CD4-positive, alpha-beta T cell treated with Interleukin-12 subunit alpha and Interleukin-12 subunit beta, for 1 hour (primary cell): ENCODE data around the gene TNFSF8.

Experiments
- DNase-seq: peaks from one replicate; pipeline ENCODE4 v3.0.0-alpha.2; 2020

TNFSF8 gene, protein sequence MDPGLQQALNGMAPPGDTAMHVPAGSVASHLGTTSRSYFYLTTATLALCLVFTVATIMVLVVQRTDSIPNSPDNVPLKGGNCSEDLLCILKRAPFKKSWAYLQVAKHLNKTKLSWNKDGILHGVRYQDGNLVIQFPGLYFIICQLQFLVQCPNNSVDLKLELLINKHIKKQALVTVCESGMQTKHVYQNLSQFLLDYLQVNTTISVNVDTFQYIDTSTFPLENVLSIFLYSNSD

DNA sequence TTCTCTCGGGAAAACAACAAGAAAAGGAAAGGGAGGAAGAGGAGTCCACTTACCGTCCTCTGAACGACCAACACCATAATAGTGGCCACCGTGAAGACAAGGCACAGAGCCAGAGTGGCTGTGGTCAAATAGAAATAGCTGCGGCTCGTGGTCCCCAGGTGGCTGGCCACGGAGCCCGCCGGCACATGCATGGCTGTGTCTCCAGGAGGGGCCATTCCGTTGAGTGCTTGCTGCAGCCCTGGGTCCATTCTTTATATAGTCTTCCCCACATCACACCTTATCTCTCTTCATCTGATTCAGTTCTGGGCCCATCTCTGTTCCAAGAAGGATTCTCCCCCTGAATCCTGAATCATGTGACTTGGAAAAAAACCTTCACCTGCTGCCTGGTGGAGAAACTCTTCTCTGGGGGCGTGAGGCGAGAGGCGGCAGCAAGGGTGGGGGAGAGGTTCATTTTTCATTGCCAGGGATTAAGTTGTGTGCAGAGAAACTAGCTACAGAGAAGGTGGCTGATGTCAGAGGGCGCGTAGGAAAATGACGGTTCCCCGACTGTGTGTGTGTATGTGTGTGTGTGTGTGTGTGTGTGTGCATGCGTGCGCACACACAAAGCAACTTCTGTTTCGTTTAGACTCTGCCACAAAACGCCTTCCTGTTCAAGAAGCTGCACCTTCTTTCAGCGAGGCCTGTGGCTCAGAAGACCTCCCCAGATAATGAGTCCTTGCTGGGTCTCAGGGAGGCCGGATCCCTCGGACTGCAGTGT, at the start of gene TNFSF8:
TSS of gene TNFSF8 (minus strand) at position 536 of the 757 bp plus-strand sequence. CDS start at position 248, 288 bp downstream.
- DNase-seq: peak; percentile 87

DNA sequence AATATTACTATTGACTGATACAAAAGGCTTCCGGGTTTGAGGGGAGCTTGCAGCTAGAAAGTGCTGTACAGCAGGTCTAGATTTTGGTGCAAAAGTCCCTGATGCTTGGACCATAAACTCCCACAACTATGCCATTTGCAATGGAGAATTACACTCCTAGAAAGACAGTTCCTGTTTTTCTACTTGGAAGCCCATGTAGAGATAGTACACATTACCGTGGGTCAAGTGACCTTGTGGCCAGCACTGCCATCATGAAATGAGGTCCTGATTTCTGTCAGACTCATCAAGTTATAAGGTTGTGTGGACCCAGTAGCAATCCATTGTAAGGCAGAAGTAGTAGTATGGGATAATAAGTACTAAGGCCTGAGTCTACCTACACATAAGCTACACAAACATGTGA, 42.8 kb upstream of the TNFSF8 start:
- DNase-seq: no peak

DNA sequence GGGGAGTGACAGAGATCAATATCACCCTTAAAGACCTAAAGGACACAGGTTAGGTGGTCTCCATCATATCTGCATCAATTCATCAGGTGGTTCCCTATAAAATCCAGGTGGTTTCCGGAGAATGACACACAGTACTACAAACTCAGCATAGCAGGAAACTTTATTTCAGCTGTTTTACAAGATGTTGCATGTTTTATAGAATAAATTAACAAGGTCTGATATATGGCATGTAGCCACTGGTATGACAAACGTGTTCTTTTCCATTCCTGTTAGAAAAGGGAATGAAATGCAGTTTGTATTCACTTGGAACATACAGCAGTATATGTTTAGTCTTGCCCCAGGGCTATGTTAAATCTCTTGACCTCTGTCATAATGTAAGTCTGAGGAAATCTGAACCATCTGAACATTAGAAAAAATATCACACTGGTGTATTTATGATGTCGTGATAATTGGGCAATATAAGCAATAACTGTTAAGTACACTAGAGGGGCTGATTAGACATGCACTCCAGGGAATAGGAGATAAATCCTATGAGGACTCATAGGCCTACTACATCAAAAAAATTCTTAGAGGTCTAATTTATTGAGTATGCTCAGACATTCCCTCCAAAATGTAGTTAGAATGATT, 42.2 kb upstream of the TNFSF8 start:
- no peak for DNase-seq

DNA sequence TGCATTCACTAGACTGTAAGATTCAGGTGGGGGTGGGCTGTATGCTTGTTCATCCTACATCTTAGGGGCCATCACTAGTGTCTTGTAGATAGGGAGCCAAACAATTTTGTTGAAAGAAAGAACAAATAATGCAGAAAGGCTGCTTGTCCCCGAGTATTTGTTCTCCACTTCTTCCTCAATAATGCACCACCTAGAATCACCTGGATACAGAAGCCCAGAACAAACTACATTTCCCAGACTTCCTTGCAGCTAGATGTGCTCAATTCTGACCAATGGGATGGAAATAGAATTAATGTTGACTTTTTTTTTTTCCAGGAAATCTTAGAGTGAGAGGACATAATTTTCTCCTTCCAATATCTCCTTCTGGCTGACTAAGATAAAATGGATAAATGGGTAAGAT, 38.9 kb upstream of the TNFSF8 start:
- no peak for DNase-seq

DNA sequence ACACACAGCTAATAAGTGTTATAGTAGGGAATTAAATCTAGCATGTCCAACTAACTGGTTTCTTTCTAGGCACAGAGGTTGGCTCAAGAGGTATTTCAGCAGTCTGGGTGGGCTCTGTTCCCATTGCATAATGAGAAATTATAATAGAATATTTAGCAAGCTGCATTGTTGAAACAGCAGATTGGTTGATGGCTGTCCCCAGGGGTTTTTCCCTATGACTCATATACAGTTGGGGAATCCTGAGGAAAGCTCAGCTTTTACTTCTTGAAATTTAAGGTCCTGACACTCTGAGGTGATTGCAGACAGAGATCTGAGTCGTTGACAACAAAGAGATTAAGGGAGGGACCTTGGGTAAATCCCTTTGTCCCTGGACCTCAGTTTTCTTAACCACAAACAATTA, 38.3 kb upstream of the TNFSF8 start:
- DNase-seq: peak; percentile 22

DNA sequence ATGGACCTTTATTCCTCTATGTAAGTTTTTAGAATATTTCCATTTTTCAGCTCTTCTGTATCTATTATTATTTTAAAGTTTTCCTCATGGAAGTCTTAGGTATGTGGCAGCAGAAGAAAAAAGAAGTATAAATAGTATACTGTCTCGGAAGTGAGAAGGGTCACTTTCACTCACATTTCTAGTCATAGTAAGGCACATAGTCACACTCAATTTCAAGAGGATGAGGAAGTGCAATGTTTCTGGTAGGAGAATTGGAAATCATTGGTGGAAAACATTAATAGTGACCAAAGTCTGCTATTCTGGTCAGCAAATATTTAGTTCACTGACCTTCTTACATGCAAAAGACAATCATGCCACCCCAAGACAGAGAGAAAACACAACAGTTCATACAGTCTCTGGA, 35.2 kb upstream of the TNFSF8 start:
- no peak for DNase-seq

DNA sequence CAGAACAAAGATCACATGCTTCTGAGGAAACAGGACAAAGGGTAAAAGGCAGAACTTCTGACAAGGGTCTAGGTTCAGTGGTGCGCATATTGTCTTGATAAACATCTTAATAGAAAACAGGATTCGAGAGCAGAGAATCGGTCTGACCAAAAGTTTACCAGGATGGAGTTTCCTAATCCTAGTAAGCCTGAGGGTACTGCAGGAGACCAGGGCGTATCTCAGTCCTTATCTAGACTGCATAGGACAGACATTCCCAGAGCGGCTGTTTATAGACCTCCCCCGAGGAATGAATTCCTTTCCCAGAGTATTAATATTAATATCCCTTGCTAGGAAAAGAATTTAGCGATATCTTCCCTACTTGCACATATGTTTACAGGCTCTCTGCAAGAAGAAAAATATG, 32.4 kb upstream of the TNFSF8 start:
- DNase-seq: no peak

DNA sequence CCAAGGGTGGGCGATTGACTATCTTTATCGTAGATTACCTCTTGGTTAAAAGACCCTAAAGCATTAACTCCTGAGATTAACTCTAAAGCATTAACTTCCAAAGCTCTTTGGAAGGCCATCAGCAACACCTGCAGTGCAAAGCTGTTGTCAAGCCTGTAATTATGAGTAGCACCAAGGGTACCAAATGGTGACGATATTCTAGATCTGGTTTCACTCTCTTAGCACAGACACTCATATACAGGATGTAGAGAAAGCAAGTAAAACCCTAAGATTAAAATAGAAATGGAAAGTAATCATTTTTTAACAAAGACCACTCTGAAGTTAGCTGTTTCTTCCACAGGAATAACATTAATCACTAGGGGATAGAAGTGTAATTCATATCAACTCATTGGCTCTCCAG, 29.9 kb upstream of the TNFSF8 start:
- DNase-seq: no peak

DNA sequence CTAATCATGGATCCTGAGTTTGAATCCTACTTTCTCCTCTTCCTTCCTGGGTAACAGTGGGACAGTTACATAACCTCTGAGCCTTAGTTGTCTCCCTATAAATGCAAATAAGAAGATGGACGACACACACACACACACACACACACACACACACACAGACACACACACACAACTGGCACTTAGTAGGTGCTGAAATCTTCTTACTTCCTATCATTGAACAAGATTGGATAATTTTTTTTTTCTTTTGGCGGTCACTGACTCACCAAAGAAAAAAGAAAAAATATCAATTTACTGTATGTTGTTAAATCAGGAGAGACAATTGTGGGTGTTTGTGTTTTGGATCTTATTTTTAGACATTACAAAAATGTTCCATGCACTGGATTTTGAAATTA, 28.4 kb upstream of the TNFSF8 start:
- no peak for DNase-seq

DNA sequence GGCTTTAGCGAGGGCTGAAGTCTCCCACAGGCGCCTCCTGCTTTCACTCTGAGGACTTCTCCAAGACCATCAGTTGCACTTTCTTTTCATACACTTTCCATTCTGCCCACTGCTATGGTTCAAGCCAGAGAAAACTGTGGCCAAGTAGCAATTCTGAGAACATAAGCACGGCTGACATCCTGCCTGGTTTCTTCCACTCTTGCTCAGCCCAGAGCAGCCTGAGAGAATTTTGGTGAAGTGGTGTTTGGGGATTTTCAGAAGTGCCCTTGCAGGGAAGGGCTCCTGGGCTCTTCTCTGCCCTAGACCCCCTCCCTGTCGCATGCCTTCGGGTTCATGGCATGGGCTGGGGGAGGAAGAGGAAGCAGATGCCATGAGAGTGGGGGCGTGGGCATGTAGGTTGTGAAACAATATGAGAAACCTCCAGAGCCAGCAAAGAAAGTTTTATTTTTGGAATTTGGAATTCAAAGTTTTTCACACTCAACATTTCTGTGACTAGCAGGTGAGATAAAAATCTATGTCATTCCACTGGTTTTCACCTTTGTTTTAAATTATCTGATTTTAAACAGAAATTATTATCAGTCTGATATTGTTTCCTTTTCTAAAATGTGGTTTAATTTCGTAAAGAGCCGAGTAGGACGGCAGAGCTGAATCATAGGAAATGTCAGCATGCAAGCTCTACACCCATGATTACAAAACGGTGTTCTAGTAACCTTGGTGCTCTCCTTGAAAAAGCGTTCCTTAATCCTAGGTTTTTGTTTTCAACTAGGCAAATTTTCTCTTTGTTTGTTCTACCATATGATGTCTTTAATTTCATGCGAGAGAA, 27.8 kb upstream of the TNFSF8 start:
- DNase-seq: peak; percentile 22

DNA sequence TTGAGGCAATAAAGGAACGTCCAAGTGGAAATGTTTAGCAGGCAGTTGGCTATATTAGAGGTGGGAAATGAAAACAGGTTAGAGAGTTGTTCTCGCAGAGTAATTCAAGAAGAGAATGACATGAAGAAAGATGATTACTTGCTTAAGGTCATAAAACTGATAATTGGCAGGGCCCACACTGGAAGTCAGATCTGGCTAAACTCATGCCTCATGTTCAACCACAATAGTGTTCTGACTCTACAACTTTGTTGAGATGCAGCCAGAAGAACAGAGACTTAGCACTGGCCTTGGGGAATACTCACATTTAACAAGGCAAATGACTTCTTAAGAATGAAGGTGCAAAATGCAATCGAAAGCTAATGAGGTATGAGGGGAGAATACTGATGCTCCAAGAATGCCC, 27.2 kb upstream of the TNFSF8 start:
- DNase-seq: no peak

DNA sequence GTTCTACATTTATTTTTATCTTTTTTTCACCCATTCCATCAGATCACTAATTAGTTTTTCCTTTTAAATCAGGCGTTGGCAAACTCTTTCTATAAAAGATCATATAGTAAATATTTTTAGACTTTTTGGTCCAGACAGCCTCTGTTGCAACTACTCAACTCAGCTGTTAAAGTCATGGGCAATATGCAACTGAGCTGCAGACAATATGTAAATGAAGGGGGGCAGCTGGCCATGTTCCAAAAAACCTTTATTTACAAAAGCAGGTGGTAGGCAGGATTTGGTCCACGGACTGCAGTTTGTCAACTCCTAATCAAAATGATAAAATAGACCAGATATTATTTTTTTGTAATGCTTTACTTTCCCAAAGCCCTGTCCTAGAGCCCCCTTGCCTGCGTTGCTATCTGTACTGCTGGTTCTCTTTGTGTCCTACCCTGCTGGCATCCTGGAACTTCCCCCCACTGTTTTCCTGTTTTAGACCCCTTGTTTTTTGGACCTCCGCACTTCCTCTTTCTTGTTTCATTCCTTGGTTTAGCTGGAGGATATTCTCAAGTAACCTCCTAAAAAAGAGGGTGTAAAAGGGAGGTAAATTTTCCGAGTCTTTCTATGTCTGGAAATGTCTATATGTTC, 24.7 kb upstream of the TNFSF8 start:
- DNase-seq: no peak

DNA sequence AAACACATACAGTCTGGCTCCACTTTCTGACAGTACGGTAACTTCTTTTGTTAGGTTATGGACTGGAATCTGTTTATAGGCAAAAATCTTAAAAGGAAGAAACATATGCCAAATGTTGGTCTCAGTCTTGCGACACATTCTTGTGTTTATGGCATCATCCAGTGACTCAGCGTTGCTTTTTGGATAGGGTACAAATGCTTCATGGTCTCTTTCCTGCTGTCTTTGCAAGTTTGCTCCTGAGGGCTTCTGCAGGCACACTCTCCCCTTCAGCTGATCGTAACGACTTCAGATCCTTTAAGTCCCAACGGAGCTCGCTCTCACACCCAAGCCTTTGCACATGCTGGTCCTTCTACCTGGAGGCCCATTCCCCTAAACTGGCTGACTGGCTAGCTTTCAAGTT, 23.6 kb upstream of the TNFSF8 start:
- DNase-seq: no peak

DNA sequence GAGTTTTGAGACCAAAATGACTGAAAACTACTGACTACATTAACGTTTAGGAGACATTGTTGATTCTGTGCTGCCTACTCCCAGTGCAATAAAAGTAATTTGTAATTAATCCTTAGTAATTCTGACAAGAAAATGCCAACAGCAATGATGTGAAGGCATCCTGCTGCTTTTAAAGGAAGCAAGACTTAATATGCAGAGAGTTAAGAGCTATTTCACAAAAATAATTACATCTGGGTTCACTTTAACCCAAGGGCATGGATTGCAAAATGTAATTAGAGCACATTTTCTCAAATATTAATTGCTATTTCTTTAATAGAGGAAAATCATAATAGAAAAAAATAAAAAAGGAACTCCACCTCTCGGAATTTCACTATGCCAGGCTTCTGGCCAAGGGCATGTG, 22.7 kb upstream of the TNFSF8 start:
- DNase-seq: no peak

DNA sequence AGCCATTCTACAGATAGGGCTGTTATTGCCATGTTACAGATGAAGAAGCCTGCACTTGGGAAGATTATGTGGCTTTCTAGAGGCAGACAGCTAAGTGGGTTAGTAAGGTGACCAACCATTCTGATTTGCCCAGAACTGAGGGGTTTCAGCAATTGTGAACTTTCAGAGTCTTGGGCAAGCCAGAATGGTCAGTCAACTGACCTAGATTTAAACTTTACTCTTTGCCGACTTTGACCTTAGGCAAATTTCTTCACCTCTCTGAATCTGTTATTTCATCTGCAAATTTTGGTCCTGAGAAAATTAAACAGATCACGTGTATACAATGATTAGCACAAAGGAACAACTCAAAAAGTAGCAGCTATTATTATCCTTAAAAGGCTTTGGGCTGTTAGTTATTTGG, 20.4 kb upstream of the TNFSF8 start:
- no peak for DNase-seq

DNA sequence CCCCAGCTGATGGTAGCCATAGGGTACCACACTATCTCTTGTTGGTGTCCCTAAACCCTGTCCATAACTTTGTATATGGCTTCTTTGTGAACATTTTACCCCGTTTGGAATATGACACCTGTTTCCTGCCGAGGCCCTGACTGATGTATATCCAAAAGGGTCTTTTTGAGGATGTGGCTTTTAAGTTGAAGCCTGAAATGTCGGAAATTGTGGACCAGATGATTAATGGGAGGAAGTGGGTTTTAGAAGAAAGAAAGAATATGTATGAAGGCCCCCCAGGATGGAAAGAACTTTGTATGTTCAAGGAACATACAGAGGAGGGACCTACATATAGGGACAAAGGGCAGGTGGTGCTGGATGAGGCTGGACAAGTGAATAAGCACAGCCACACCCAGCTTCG, 16.7 kb upstream of the TNFSF8 start:
- DNase-seq: no peak

DNA sequence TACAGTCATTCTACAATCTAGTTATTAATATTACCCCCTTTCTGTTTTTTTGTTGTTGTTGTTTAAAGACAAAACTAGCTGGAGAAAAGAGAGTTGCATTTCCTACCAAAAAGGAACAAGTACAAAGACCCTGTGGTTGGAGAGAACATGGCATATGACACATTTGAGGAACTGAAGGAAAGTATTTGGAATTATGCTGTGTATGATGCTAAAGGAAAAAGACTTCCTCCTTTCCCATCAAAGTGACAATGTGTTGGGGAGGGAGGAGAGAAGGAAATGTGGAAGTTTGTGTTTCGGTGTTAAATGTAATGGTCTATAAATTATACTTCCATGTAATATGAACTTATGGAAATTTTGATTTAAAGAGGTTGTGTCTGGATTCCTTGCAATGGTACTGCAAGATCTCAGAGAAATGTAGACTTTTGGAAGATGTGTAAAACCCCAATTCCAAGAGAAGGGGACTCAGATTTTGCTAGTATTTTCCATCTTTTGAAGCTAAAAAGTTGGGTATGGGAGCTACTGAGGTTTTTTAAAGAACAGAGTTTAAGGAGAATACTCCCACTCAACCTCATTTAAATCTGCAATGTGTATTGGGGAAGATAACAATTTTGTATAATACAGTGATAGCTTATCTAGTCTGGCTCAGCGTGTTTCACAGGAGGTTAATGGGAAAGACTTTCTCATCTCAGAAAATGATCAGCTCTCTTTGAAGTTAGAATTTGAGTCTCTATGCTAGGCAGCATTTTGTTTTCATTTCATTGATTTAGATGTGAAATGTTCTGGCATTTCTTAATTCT, 15.4 kb upstream of the TNFSF8 start:
- no peak for DNase-seq

DNA sequence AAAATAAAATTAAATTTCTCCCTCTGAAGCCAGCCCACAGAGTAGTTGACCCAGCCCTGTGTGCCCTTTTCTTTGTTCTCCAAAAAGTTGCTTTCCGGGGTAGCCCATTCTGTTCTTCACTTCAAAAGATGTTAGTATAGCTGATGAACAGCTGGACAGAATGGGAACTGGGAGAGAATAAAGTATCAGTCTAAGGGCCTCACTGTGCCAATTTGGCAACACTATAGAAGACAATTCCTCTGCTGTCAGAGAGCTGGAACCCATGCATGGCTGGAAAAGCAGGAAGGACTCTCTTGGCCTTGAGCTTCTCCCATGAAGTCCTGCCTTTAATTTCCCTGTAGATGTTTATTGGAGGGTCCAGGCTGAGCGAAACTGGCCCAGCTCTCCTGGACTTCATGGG, 11.0 kb upstream of the TNFSF8 start:
- DNase-seq: no peak

DNA sequence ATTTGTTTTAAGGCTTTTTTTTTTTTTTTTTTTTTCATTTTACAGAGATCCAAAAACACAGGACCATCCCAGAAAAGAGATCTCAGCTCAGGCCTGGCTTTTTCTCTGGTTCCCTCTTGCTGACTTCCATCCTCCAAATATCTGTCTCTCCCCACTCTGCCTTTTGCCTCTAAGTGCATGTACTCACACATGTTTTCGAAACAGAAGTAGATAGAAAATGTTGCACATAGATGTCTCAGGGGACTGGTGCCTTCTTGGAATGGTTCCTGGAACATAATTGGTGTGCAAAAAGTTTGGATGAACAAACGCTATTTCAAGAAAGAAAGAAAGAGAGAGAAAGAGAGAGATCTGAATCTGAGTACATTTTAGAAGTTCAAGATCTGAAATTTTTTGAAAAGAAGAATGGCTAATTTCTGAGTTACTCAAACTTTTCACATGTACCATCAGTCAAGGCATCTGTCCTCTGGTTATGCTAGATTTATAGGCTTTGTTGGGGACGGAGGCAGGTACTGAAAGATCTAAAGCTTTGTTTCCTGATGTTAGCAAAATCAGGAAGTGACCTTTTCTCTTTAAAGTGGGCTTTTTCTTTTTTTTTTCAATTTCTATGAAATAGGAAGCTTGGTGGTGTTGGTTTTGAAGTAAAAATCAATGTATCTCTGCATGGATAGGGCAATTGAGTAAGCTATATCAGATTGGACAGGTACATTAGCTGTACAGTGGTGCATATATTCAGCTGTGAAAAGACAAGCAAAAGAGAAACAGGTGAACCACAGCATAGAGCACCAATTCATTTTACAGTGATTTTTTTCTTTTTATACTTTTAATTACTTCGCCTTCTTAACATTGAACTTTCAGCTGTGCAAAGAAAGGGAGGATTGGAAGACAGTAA, 8.5 kb upstream of the TNFSF8 start:
- DNase-seq: no peak

DNA sequence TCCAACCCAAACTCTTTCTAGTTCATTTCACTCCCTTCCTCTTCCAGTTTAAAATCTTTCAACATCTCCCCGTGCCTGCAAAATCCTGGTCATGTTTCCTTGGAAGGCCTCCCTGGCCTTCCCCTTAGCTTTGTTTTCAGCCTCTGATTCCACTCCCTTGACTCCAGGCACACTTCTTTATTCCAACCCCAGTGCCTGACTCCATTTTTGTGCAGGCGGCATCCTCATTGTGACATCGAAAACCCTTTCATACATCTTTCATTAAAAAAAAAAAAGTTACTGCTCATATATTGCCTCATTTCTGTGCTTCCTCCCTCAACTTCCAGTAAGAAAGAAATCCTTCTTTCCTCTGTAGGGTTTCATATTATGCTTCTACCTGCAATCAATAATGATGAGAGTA, 7.1 kb upstream of the TNFSF8 start:
- no peak for DNase-seq

DNA sequence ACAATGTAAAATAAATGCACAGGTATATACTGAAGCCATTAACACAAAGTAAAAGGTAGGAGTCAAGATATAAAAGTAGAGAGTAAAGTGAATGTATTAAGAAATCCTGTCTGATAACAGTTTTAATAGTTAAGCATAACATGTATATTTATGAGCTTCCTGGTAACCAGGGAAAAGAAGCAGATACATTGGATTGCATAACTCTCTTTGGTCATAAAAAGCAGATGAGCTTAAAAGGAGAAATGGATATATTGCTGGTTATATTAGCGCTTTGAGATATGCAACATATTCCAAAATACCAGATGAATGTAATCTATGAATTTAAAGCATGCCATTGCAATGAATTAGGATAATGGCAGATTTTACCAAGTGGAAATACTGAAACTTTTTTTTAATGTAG, 6.2 kb upstream of the TNFSF8 start:
- DNase-seq: no peak
